ENCODE results near the gene ERVFRD-1. TPM values are rescaled to one million over a fixed set of nuclear protein-coding genes. Genes with fewer than 3 reads are reported as not detected.

Gene ERVFRD-1
- total and polyA plus RNA-seq, 2 of the 13 experiments (the other 11 are each of a cell fraction or from before 2014, with no cell fraction given), result not detected

- no peak for TF ChIP-seq ZNF207 (IDR thresholded peaks at IDR 0.05; ENCODE audit: borderline replicate concordance)
- no peak for TF ChIP-seq MIER3 (CRISPR knock-in tag; IDR thresholded peaks at IDR 0.05; ENCODE audit: borderline replicate concordance)
- TF ChIP-seq DR1 (CRISPR knock-in tag; IDR thresholded peaks at IDR 0.05), result no peak
- no peak for TF ChIP-seq SIX1 (CRISPR knock-in tag; IDR thresholded peaks at IDR 0.05; ENCODE audit: borderline replicate concordance)
- no peak for TF ChIP-seq CREB3 (CRISPR knock-in tag; IDR thresholded peaks at IDR 0.05)
- no peak for TF ChIP-seq ZNF883 (CRISPR knock-in tag; IDR thresholded peaks at IDR 0.05; ENCODE audit: not compliant biosample characterization)
- no peak for TF ChIP-seq ZMYM4 (CRISPR knock-in tag; IDR thresholded peaks at IDR 0.05)
- TF ChIP-seq MTERF4 (CRISPR knock-in tag; IDR thresholded peaks at IDR 0.05), result 0 out of 2 replicates have a peak, but pooled peaks have one; percentile 14
- TF ChIP-seq ZNF274 (CRISPR knock-in tag; IDR thresholded peaks at IDR 0.05), result no peak; the same call in 1 of the 2 replicates
- no peak for TF ChIP-seq JUND (CRISPR knock-in tag; IDR thresholded peaks at IDR 0.05)
- TF ChIP-seq TEAD2 (CRISPR knock-in tag; IDR thresholded peaks at IDR 0.05), result no peak
- no peak for TF ChIP-seq GLI4 (CRISPR knock-in tag; IDR thresholded peaks at IDR 0.05; ENCODE audit: borderline replicate concordance)
- TF ChIP-seq NFE2 (CRISPR knock-in tag; IDR thresholded peaks at IDR 0.05), result no peak
- 0 out of 2 replicates have a peak, but pooled peaks have one; percentile 98 for TF ChIP-seq ZNF598 (CRISPR knock-in tag; IDR thresholded peaks at IDR 0.05; ENCODE audit: borderline replicate concordance)
- no peak for TF ChIP-seq TCF12 (IDR thresholded peaks at IDR 0.05)
- no peak for TF ChIP-seq TCF12 (CRISPR knock-in tag; IDR thresholded peaks at IDR 0.05)
- TF ChIP-seq ZNF563 (CRISPR knock-in tag; IDR thresholded peaks at IDR 0.05), result no peak
- 0 out of 2 replicates have a peak, but pooled peaks have one; percentile 72 for TF ChIP-seq ZNF547 (CRISPR knock-in tag; IDR thresholded peaks at IDR 0.05)
- TF ChIP-seq ZNF530 (CRISPR knock-in tag; IDR thresholded peaks at IDR 0.05; ENCODE audit: low read depth), result no peak
- no peak for TF ChIP-seq ZNF678 (CRISPR knock-in tag; IDR thresholded peaks at IDR 0.05)
- no peak for TF ChIP-seq PHB2 (IDR thresholded peaks at IDR 0.05; ENCODE audit: partially characterized antibody)
- no peak for TF ChIP-seq TBX3 (IDR thresholded peaks at IDR 0.05; ENCODE audit: borderline replicate concordance)
These were observed 18.2 kb downstream of the ERVFRD-1 start (continued) for GRCh38 chr6:11093376-11093625.

Measured in HepG2 (cell line).